ENCODE data around the gene PTPRO.
A peak's percentile ranks its signal among the peaks of the same experiment; 100 is the strongest.
"Not testable (repeated sequence)": the region's sequence is repeated elsewhere in the genome, so short reads cannot be mapped to it uniquely, and the experiment has no call there.

The PTPRO gene

DNA sequence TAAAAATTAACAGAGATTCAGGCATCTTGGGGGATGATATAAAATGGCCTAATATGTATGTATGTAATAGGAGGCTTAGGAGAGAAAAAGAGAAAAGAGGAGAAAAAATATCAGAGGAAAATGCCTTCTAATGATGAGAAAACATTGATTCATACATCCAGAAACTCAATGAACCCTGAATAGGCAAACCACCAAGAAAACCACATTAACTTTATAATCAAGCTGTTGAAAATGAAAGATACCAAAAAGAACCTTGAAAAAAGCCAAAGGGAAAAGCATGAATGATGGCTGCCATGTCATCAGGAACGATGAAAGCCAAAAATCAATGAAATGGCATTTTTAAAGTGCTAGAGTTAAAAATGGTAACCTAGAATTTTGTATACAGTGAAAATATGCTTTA lies 286.6 kb downstream of the PTPRO start:
- DNase-seq, result no peak

DNA sequence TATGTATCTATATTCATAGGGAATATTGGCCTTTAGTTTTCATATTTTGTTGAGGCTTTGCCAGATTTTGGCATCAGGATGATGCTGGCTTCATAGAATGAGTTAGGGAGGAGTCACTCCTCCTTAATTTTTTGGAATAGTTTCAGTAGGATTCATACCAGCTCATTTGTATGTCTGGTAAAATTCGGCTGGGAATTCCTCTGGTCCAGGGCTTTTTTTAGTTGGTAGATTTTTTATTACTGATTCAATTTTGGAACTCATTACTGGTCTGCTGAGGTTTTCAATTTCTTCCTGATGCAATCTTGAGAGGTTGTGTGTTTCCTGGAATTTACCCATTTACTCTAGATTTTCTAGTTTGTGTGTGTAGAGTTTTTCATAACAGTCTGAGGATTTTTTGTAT lies 291.7 kb downstream of the PTPRO start:
- DNase-seq, result no peak

DNA sequence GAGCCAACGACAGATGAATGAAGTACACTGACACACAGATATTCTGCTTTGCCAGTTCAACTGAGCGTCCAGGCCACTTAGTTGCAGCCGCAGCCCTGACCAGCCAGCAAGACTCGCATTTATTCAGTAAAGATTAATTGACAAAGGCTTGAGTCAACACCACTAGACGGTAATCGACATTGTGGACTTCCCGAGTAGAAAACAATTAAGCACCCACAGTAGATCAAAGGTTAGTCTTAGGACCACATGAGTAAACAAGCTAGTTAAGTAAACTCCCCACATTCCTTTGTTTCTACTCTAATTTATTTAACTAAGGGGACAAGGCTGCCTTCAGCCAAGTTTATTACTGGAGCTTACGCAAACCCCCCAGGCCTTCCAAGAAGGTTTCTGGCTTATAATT lies 294.2 kb downstream of the PTPRO start:
- DNase-seq, result not testable (repeated sequence)

DNA sequence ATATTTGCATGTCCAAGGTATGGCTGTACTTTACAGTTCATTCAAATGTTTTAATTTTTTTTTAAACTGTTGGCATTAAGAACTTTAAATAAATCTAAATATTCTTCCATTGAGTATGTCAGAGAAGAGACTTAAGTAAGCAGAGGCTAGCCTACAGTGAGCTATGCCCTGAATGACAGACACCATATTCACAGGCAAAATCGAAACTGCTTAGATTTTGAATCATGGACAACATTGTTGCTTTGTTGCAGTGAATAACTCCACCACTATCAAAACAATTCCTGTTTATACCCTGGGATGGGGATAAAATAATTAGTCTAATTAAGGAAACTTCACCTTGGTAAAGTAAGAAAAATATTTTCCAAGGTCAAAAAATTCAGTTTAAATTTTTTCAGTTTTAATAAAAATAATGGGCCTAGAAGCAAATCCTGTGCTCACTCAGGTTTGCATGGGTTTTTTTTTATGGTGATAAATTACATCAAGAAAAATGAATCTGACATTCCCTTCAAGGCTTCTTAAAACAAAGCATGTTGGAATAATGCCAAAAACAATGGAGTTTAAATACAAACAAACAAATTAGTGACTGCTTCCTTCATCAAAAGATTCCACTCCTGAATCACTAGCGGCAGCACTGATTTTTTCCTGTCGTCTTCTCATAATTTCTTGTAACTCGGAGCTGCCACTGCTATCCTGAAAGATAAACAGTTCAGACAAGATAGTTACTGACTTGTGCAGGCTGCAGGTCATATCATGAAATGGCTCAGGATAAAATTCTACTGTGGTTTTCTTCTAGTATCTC lies 298.6 kb downstream of the PTPRO start:
- no peak for DNase-seq

DNA sequence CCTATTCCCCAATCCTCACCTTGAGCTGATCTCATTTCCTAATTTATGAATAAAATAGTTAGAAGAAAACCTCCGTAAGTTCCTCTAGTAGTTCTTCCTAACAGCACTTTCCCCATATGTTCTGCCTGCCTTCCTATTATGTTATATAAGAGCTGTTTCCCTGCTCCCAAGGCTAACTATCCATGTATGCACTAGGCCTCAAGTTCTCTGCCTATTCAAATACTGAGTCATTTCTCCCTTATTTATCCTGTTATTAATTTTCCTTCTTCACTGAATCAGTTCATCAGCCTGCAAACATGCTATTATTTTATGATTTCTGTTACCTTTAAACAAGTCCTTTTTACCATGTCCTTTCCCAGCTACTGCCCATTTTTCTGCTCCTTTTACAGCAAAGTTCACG lies 302.8 kb downstream of the PTPRO start:
- no peak for DNase-seq

DNA sequence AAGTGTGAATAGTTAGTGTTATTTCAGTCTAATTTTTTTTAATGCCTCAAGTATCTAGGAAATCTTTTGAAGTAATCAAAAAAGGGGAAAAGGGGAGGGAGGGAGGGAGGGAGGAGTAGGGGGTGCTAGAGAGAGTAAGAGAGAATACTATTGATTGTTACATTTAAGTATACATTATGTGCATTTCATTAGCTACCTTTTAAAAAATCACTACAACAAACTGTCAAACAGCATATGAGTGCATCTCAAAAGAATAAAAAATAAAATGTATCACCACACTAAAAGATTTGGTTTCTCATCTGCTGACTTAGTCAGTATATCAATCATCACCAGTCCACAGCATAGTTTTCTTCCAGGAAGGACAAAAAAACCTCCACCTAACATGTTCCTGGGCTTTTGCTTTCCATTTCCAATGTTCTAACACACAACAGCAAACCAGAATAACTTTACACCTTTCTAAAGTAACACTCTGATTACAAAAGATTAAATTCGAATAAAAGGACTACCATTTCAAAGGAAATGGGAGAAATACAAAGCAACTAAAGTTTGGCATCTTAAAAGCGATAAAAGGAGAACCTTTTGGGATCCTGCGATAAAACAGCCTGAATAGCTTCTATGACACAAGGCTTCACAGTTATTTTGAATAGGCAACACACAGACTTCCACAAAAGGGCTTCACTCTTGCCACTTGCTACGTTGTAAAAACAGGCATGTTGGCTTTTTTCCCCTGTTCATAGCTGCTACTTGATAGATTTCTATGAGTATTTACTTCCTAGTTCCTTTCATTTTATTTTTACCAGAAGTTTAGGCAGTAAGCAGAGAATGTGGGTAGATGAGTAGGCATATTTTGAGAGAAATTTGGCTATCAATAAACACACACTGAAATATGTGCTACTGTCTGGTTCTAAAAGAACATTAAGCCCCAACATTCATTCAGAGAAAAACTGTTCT lies 306.0 kb downstream of the PTPRO start:
- no peak for DNase-seq

DNA sequence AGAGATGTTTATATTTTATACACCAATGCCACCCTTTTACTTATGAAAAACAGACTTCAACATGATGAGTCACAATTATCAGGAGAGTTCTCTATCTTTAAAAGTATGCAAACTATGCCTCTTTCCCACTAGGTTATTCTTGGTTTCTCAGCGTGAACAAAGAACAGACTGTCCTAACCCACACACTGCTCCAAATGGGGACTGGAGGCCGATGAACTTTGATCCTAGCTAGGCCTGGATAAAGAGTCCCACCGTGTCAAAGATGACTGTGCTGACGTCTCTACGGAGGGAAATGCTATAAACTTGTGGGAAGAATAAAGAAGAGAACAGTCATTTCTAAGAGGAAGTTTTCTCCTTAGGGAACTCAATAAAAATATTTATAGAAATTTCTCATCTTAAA lies 306.8 kb downstream of the PTPRO start:
- DNase-seq, result no peak

DNA sequence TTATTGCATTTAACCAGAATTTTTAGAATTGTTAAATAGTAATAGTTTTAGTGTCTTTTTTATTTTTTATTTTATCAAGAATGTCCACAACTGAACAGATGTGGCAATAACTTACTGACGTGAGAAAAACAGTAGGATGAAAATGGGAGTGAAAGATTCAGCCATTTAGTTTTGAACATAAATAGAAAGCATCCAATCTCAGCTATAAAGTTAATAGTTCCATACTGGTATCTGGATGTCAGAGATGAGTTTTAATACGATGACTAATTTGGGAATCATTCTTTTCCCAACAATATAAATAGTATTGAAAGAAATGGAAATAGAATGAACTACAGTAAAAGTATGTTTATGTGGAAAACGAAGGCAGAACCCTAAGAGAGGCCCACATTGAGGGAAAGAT lies 307.5 kb downstream of the PTPRO start:
- no peak for DNase-seq

DNA sequence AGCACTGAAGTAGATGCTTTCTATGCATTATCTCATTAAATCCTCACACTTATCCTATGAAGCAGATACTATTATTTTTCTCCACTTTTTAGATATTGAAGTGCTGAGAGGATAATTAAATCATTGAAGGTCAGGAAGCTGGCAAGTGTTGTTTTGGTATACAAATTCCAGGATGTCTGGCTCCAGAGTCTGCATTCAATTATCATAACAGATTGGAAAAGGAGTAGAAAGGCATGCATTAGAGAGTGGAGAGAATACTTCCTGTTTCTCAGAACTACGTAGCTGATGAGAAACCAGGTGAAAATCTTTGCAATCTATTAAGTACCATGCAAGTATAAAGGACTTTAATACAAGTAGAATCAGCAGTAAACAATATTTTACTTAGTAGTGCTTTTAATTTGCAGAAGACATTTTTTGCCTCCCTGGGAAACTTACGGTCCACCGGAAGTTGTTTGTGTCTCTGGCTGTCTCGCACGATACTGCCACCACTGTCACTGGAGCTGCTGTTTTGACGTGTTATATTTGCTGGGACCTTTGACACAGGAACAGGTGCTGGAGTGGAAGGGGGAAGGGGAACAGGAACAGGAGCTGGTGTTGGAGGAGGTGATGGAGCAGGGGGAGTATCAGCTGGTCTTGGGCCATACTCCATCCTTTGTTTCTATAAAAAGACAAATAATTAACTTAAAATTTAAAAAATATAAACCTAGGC lies 308.9 kb downstream of the PTPRO start:
- DNase-seq, result no peak

DNA sequence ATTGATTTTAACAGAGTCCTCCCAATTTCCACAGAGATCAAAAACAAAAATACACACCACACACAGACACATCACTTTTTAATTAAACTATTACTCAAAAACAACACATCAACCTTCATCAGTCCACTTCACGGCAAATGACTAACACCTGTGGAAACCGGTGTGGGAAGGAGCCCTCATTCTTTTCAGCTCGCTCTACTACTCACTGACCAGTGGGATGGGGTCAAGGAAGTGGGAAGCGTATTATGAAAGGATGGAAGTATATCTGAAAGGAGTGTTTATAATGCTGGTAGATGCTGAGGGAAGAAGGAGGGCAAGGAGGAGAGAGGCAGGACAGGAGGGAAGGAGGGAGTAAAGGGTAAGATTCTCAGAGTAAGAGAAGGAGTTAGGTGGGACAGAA lies 310.4 kb downstream of the PTPRO start:
- no peak for DNase-seq

DNA sequence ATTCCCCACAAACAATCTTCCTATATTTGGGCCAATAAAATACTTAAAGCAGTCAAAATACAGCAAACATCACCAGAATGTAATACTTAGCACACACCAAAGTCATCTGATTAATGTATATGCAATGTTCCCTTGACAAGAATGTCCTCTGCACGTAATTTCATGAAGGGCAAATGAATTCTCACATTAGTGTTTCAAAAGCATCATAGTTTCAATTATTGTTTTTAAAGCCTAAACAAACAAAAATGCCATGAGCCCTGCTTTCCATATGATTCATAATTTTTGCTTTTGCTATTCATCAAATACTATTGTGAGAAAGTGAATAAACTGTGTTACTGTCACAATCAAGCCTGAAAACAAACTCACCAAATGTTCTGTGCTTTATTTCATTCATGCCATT lies 310.9 kb downstream of the PTPRO start:
- DNase-seq, result no peak

DNA sequence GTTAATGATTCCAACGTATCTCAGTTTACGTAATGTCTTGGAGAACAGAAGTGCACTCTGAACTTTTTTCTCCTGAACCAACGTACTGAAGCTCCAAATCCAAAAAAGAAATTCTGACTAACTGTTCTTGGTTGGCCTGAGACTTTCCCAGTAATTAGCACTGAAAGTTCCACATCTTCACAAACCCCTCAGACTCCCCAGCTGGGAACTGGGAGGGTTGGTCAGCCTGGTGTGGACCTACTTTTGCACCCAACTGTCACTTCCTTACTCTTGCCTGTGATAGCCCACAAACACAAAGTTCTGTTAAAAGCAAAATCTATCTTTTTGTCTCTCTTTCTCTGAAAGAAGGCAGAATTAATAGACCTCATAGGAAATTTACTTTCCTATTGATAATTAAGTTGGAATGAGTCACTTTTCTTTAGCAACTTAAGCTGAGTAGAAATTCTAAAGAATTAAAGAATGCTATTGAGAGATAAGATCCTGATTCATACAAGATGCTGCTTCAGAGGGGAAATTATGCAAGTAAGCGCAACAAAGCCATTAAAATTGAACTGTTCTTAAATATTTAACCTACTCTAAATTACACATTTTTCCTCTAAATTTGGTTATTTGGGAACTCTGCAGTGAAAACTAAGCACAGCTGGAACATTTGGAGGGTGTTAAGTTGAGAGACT lies 311.8 kb downstream of the PTPRO start:
- no peak for DNase-seq

DNA sequence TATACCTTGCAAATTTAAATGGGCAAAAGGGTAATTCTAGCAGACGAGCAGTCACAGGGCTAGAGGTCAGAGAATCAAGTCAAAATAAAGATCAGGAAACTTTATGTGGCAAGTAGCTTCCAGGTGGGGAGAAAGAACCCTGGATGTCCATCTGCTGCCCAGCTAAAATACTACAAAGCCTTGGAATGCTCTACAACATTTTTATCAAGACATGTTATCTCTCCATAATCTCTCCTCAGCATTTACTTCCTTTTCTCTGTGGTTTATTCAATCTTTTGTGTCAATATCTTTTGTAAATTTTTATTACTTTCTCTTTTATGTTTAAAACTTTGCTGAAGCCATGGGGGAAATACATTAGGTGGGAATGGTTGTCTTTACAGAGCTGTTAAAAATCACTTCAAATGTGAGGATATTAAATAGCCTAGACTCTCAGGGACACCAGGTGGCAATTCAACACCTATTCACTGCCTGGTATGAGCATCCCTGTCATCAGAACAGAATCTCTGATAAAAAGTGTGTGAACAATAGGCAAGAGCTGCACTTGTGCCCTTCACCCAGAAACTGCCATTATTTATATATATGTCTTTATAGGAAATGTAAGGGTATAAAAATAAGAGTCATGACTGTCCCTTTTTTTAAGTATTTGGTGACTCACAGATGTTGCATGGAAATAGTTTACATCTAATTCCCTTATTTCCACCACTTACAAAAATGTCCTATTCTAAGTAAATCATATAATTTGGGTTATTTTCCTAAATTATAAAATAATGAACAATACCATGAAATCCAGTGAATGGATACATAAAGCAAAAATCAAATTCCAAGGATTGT lies 314.0 kb downstream of the PTPRO start:
- peak; percentile 0 for DNase-seq

DNA sequence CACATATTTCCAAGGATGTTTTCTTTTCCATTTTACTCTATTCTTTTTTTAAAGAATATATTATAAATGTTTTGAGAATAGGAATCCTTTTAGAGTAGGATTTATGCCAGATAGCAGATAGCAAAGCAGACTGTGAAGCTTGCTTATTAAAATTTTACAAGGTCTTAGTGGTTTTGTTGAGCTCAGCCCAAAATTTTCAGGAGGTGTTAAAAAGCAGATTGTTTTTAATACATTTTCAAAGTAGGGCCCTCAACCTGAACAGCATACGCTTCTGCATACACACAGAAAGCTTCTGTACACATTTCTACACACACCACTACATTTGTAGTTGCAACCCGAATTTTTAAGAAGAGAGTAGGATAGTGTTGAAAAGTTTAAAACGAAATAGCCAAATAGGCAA lies 315.9 kb downstream of the PTPRO start:
- no peak for DNase-seq

DNA sequence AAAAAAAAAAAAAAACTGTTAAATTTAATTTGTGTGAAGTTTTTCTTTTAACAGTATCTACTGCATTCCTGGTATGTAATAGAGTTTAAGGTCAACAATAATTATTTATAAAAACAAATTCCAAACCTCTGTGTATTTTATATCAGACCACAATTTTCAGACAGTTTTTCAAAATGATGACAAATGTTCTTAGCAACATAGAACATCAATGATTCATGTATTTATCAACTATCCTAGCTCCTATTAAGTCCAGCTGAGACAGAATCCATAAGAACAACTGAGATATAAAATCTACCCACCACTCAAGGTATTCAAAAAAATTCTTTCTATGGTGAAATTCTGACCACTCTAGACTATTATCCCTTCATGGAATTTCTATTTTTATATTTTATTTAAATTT lies 322.4 kb downstream of the PTPRO start:
- no peak for DNase-seq

DNA sequence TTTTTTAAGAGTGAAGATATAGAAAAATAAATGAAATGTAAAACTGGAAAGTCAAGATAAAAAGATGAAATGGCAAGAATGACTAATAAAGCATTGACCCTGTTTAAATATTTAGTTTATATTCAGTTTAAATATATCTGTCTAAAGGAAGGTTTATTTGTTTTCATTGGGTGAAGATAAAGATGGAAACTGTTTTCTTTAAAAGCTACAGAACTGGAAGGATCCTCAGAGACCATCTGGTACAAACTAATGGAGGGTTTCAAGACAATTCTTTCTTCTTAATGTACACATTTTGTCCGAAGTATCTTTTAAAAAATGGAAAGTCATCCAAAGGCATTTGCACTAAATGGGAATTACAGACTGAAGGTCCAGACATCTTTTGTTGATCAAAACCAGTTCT lies 324.3 kb downstream of the PTPRO start:
- no peak for DNase-seq
